ENCODE data around the gene PPBP. TPM values are rescaled to one million over a fixed set of nuclear protein-coding genes. Genes with fewer than 3 reads are reported as not detected.

The PPBP gene
- polyA plus RNA-seq, 1 of the 3 experiments (the other 2 are of a cell fraction): not detected

DNA sequence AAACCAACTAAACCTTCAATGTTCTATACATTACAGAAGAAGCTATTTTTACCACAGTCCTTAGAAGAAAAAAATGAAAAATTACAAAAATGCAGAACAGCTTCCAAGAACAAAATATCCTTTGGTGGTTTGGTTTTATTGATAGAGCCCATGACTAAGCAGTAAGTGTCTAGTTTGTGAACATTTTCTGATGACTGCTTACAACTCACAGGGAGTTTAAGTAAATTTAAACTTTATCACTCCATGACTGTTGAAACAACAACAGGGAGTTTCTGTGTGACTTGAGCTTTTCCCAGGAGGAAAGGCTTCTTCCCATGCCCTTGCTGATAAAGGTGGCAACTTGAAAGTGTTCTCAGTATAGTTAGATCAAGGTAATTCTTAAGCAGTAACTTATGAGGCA lies 9.1 kb downstream of the PPBP start:
- Histone ChIP-seq H3F3A (replicated peaks; ENCODE audit: insufficient read depth) (no peaks in the 10 kb centered on the region), H3K27ac (ENCODE audit: low read depth in 2 of 2, low read length in 1 of 2) (no peak overlapping the region), H3K4me1 (ENCODE audit: control insufficient read depth in 1 of 2, insufficient read depth in 2 of 2, low read depth in 1 of 2, low read length in 1 of 2) (no peaks in the 10 kb centered on the region), H3K36me3 (replicated peaks in 1 of 2; ENCODE audit: control insufficient read depth in 1 of 2, insufficient read depth in 2 of 2, low read length in 1 of 2) (no peaks in the 10 kb centered on the region), H3K9ac (no peak overlapping the region), H4K20me1 (ENCODE audit: insufficient read depth) (no peaks in the 10 kb centered on the region), H3K9me3 (no peaks in the 10 kb centered on the region), H3K27me3 (ENCODE audit: insufficient read depth) (peaks cover 7% of the 10 kb centered on the region), H3K79me2 (ENCODE audit: insufficient read depth) (no peaks in the 10 kb centered on the region), H3K4me2 (no peak overlapping the region), H3K9me2 (no peaks in the 10 kb centered on the region), H2AFZ (ENCODE audit: low read depth) (no peak overlapping the region), H3K4me3 (ENCODE audit: low read depth in 2 of 2, low read length in 1 of 2) (no peak overlapping the region)
- POLR2A ChIA-PET: no interaction called here
- DNase-seq: no peak
- CTCF ChIA-PET: interaction anchor here (0.5 to 1.5 kb wide), 2 partner anchors 58 to 553 kb away, joined by 3 read pairs; no protein-coding TSS in a partner anchor
- TF ChIP-seq ELF1 (IDR thresholded peaks at IDR 0.05): no peak
- TF ChIP-seq EP300 (IDR thresholded peaks at IDR 0.05; ENCODE audit: borderline replicate concordance in 1 of 2, low read depth in 1 of 2, low read length in 1 of 2): no peak
- TF ChIP-seq, protein P1, sequence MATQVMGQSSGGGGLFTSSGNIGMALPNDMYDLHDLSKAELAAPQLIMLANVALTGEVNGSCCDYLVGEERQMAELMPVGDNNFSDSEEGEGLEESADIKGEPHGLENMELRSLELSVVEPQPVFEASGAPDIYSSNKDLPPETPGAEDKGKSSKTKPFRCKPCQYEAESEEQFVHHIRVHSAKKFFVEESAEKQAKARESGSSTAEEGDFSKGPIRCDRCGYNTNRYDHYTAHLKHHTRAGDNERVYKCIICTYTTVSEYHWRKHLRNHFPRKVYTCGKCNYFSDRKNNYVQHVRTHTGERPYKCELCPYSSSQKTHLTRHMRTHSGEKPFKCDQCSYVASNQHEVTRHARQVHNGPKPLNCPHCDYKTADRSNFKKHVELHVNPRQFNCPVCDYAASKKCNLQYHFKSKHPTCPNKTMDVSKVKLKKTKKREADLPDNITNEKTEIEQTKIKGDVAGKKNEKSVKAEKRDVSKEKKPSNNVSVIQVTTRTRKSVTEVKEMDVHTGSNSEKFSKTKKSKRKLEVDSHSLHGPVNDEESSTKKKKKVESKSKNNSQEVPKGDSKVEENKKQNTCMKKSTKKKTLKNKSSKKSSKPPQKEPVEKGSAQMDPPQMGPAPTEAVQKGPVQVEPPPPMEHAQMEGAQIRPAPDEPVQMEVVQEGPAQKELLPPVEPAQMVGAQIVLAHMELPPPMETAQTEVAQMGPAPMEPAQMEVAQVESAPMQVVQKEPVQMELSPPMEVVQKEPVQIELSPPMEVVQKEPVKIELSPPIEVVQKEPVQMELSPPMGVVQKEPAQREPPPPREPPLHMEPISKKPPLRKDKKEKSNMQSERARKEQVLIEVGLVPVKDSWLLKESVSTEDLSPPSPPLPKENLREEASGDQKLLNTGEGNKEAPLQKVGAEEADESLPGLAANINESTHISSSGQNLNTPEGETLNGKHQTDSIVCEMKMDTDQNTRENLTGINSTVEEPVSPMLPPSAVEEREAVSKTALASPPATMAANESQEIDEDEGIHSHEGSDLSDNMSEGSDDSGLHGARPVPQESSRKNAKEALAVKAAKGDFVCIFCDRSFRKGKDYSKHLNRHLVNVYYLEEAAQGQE (IDR thresholded peaks at IDR 0.05; ENCODE audit: low read depth, low read length): no peak
- no peak for TF ChIP-seq RFX5 (IDR thresholded peaks at IDR 0.05; ENCODE audit: low read length)
- TF ChIP-seq, protein P2, sequence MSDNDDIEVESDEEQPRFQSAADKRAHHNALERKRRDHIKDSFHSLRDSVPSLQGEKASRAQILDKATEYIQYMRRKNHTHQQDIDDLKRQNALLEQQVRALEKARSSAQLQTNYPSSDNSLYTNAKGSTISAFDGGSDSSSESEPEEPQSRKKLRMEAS (IDR thresholded peaks at IDR 0.05; ENCODE audit: low read depth): no peak
- TF ChIP-seq FOXJ3 (CRISPR knock-in tag; IDR thresholded peaks at IDR 0.05): no peak
- no peak for TF ChIP-seq MXI1 (IDR thresholded peaks at IDR 0.05; ENCODE audit: low read depth, low read length)
- TF ChIP-seq, protein P3, sequence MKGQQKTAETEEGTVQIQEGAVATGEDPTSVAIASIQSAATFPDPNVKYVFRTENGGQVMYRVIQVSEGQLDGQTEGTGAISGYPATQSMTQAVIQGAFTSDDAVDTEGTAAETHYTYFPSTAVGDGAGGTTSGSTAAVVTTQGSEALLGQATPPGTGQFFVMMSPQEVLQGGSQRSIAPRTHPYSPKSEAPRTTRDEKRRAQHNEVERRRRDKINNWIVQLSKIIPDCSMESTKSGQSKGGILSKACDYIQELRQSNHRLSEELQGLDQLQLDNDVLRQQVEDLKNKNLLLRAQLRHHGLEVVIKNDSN (IDR thresholded peaks at IDR 0.05; ENCODE audit: borderline replicate concordance, low read depth): no peak
- TF ChIP-seq SIN3A (IDR thresholded peaks at IDR 0.05; ENCODE audit: borderline replicate concordance, low read depth, low read length): no peak
- TF ChIP-seq RCOR1 (IDR thresholded peaks at IDR 0.05; ENCODE audit: low read length): no peak
- TF ChIP-seq, protein P4, sequence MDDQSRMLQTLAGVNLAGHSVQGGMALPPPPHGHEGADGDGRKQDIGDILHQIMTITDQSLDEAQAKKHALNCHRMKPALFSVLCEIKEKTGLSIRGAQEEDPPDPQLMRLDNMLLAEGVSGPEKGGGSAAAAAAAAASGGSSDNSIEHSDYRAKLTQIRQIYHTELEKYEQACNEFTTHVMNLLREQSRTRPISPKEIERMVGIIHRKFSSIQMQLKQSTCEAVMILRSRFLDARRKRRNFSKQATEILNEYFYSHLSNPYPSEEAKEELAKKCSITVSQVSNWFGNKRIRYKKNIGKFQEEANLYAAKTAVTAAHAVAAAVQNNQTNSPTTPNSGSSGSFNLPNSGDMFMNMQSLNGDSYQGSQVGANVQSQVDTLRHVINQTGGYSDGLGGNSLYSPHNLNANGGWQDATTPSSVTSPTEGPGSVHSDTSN (IDR thresholded peaks at IDR 0.05): no peak
- TF ChIP-seq JUND (IDR thresholded peaks at IDR 0.05): no peak
- no peak for TF ChIP-seq GATA2 (CRISPR knock-in tag; IDR thresholded peaks at IDR 0.05)
